ENCODE data around the gene FBXL2.
"Not testable (repeated sequence)": the region's sequence is repeated elsewhere in the genome, so short reads cannot be mapped to it uniquely, and the experiment has no call there.

FBXL2 gene

DNA sequence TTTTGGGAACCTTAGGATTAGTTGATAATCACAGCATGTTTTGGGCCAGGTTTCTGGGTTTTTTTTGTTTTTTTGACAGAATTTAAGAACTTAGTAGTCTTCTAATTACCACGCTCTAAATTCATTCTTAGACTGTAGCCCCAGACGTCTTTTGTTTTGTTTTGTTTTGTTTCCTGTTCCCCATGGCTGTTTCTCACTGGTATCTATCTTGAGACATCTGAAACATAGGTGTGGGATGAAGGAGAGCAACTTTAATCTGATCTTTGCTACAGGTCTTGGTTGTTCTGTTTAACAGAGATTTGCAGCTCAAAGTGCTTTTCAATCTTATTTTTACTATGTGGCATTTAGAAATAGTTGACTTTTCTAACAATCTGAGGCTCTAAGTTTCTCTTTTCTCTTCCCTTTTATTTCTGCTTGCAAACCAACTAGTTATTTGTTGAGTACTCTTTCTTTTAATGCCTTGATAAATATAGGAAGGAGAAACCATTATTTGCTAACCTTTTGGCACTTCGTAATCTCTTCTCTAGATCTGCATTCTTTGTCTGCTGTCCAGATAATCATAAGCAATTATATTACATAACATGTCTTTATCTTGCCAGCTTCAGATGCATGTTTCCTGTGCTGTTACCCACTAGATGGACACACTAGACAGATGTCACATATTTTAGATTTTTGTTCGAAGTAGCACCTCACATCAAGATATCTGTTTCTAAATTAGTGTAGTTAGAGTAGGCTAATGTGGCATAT lies 40.9 kb downstream of the FBXL2 start:
- no peak for DNase-seq

DNA sequence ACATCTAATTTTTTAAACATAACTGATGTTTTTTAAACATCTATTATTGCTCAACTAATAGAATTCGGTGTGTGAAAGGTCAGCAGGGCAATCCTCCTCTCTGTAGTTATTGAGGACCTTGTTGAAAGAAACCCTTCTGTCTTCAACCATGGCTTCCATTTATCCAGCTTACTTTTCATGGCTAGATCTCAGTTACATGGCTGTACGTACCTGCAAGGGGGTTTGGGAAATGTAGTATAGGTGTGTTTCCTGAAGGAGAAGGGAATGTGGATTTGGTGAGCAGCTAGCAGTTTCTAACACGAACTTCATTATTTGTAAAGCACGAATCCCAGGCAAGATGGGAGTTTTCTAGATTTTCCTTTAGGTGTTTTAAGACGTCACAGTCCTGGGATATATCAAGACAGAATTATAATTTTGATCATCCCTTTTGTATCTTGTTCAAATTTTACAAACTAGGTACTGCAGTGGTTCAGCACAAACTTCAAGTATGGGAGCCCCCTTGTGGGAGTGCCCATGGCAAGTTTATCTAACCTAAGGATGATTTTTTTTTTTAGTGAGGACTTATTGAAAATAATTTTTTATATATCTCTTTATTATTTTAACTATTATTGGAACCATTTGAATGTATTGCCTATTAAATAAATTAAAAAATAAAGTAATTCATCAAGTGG lies 41.6 kb downstream of the FBXL2 start:
- DNase-seq: no peak

DNA sequence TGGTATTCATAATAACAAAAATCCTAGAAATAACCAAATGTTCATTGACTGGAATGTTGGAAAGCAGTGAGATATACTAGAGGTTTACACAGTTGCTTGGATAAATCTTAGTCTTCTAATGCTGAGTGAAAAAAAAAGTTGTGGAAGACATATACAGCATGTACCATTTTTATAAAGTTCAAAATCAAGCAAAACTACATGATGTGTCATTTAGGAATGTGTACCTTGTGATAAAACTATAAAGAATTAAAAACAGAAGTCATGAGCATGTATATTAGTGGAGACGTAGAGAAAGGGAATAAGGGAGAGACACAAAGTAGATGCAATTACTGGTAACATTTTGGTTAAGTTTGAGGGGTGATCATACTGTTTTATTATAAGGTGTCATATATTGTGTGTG lies 45.2 kb downstream of the FBXL2 start:
- DNase-seq: no peak

DNA sequence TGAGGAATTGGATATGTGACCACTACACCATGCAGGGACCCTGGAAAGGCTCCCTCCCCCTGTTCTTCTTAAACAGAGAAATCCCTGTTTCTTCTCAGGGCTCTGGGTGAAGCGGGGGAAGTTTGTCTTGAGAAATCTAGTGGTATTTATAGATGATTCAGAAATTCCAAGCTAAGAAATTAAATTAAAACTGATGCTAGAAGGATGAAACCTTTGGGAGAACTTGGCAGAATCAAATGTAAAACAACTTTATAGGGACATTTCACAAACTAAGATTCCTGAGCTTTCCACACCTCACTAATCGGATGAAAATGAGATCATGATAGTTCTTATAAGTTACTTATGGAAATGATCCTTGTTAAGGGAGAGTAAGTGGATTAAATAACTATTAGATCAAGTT lies 54.2 kb downstream of the FBXL2 start:
- DNase-seq: no peak

DNA sequence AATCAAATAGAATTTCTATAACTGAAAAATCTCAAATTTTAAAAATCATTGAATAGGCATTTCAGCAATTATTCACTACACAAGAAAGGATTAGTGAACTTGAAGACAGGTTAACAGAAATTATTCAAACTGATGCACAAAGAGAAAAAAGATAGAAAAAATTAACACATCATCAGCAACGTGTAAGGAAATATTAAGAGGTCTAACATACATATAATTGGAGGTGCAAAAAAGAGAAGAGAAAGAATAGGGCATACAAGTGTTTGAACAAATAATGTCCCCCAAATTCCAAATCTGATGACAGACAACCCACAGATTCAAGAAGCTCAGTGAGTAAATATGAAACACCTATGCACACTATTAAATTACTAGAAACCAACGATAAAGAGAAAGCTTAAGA lies 57.1 kb downstream of the FBXL2 start:
- no peak for DNase-seq

DNA sequence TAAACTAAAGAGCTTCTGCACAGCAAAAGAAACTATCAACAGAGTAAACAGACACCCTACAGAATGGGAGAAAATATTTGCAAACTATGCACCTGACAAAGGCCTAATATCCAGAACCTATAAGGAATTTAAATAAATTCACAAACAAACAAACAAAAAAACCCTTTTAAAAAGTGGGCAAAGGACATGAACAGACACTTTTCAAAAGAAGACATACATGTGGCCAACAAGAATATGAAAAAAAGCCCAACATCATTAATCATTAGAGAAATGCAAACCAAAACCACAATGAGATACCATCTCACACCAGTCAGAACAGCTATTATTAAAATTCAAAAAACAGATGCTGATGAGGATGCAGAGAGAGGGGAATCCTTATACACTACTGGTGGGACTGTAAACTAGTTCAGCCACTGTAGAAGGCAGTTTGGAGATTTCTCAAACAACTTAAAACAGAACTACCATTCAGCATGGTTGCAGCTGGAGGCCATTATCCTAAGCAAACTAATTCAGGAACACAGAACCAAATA lies 61.8 kb downstream of the FBXL2 start:
- DNase-seq: not testable (repeated sequence)

DNA sequence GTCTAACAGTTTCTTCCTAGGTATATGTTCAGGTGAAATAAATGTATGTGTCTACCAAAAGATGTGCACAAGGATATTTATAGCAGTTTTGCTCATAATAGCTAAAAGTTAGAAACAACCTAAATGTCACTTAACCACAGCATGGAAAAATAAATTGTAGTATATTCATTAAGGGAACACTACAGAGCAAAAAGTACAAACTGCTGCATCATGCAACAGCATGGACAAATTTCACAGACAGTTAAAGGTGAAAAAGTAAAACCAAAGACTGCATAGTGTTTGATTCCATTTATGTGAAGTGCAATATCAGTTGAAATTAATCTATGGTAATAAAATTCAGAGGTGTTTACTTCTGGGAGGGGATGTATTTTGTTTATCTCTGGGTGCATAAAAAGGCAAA lies 62.5 kb downstream of the FBXL2 start:
- DNase-seq: no peak

DNA sequence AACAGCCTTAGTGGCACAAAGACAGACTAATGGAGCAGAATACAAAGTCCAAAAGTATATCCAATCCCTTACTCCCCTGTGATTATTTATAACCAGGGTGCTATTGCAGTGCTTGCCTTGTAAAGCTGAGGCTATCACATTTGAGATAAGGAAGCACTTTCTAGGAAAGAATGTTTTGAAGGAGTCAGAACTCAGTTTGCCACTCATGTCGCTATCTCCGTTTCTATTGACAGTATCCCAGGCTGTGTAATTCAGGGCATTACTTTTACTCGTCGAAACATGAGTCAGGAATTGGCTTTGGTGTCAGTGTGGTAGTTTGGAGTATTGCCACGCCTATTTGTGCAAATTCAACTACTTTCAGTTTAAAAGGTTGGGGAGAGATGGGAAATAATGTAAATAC lies 78.4 kb downstream of the FBXL2 start:
- DNase-seq: no peak

DNA sequence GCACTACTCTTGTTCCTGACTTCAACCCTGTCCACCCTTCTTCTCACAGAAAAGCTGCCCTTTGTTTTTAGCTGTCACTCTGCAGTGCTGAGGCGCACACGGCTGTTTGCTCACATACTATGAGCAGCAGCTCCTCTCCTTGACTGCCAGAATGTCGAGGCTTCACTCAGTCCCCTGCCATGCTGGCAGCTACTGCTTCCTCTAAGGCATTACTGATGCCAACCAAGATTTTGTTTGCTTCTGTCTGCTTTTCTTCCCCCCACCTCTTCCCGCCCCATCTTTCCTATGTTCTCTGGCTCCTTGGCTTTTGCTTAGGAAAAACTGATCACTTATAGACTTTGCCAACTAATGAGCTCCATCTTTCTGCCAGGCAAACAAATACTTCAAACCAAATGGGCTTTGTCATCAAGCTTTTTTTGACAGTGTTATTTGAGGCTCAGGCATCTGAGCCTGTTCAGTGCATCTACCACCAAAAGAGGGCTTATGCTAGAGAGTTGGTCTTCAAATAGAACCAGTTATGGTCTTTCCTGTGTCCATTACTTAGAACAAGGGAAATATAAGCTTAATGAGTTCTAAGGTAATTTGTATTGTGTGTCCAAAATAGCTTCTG lies 81.0 kb downstream of the FBXL2 start:
- DNase-seq: no peak

DNA sequence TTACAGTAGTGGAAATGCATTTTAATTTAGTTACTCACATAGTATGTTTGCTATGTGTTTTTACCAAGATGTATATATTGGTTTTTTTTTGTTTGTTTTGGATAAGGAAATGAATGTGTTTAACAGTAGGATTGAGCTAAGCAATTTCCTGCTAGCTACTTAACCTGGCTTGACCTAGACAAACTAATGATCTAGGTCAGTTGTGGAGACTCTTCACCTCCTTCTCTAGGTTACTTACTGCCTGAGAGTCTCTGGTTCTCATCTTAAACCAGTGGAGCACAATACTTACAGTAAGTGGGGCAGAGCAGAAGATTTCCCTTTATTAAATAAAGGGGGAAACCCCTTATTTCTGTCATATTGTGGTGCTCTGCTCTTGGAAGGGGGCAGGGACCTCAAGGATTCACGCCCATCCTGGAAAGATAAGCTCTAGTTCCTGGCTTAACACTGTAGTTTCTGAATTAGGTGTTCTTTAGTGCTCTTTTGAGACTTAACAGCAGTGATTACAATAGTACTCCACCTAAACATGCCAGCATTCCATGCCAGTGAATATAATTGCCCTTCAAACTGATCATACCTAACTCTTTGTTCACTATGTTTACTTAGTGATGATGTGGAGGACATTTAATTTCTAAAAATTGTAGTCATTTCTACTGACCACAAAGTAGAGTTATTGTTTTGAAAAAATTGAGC lies 83.0 kb downstream of the FBXL2 start:
- no peak for DNase-seq

DNA sequence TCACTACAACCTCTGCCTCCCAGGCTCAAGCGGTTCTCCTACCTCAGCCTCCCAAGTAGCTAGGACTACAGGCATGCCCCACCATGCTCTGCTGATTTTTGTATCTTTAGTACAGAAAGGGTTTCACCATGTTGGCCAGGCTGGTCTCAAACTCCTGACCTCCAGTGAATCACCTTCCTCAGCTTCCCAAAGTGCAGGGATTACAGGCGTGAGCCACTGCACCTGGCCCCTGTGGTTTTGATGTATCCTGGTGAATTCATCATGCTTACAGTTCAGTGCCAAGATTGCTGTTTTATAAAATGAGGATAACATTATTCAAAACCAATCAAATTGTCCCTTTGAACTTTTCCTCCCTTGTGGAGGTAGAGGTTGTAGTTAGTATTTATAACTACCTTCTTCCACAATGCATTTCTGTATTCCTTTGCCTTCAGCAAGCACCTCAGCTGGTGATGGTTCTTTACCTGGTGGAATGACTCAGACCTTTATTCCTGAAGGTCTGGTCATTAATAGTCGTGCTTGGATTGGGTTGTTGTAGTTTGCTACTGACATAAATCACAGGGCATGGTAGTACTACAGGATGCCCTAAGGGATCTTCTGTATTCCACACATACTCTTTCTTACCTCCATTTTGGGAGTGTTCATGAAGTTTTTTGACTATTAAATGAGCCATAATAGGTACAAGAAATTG lies 86.0 kb downstream of the FBXL2 start:
- DNase-seq: no peak

DNA sequence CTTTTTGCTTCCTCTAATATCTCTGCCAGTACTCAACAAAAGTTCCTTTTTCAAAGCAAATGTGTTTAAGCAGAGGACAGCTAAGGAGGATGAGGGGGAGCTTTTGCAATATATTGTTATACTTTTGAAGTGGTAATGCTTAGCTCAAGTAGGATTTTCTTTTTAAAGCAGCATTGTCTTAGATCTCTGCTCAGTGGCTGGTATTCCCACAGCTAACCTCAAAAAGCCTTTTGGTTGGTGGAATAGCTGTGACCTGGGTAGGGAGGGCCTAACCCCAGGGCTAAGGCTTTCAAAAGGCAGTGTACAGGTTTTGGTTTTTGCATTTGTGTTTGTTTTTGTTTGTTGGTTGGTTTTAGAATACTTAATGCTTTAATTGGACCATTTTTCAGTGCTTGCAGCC lies 86.8 kb downstream of the FBXL2 start:
- DNase-seq: no peak

DNA sequence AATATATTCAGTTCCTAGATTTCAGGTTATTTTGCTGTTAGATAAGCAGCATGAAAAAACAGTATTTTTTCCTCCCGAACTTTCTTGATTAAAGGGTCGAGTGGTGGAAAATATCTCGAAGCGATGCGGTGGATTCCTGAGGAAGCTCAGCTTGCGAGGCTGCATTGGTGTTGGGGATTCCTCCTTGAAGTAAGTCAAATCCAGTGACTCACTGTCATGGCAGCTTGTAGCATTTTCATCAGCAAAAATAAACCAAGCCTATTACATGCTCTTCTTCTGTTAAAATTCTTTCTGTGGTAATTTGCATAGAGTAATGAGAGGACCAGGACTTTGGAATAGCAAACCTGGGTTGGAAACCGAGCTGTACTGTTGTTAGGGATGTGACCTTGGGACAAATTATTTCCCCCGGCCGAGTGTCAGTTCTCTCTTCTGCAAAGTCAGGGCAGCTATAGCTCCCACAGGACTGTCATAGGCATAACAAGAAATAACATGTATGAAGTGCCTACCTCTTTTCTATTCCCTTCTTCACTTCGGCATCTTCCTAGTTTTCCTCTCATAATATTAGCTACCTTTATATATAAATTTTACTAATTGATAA lies 87.4 kb downstream of the FBXL2 start:
- no peak for DNase-seq

DNA sequence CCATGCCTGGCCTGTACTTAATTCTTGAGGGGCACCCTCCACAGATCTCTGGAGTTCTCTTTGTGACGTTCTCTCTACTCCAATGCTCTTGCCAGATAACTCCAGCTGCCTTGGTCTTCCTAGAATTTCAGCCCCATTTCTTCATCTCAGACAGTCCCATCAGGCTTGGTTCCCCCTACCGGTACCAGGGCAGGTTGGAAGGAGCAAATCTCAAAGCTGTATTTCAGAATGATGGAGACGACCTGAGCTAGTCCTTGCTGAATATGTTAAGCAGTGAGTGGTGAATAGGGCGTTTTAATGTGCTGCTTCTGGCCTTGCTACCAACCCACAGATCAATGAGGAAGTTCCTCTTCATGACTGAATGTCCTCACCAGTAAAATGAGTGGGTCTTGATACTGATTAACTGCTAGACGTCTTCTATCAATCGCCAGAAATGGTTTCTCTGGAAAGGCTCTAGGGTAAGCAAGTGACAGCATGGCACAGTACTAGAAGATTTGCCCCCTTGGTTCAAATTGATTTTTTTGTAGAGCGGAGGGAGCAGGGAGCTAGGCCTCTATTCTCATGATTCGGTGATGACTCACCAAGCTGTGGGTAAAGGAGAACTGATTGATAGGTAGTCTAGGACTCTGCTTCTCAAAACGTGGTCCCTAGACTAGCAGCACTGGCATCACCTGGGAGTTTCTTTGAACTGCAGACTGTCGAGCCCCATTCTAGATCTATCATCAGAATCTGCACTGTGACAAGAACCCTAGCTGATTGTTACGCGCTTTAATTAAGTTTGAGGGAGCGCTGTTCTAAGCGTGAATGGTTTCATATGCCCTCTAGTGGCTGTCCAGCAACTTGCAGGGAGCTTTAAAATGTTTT lies 95.2 kb downstream of the FBXL2 start:
- DNase-seq: peak; percentile 81

DNA sequence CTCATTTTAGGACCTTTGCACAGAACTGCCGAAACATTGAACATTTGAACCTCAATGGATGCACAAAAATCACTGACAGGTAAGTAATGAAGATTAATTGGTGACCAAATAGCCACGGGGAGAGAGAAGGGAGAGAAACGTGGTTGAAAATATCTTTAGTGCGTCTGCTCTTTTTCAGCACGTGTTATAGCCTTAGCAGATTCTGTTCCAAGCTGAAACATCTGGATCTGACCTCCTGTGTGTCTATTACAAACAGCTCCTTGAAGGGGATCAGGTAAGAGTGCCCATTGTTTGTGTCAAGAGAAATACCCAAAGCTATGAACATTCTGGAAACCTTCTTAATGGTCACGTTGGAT lies 95.8 kb downstream of the FBXL2 start:
- DNase-seq: no peak

DNA sequence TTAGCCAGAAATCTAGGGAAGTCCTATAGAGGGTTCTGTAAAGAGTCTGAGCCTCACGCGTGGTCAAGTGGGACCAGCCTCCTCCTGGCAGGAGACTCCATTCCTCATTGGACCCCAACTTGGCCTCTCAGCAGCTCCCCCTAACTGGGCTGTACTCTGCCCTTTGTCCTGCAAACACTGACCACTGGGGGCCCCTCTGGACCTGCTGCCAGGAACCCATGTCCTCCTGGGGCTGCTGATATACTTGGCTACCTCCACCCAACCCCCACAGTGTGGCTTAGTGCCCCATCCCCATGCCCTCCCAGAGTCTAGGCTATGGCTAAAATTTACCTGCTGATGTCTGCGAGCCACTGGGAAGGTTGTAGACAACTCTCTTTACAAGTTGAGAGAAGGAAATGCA lies 100.2 kb downstream of the FBXL2 start:
- DNase-seq: no peak

DNA sequence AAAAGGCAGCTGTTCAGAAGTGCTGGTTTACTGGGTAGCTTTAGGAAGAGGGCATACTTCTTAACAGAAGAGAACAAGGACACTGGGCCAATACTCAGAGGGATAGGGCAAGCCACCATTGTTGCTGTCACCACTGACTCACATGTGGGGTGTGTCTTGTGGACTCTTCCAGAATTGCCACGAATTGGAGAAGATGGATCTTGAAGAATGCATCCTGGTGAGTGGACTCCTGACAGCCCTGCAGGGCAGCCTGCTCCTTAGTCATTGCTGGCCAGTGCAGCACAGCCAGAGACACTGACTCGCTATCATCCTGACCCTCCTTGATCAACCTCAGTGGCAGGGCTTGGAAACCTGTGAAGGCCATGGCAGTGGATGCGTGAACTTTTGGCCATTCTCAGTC lies 100.7 kb downstream of the FBXL2 start:
- DNase-seq: no peak

DNA sequence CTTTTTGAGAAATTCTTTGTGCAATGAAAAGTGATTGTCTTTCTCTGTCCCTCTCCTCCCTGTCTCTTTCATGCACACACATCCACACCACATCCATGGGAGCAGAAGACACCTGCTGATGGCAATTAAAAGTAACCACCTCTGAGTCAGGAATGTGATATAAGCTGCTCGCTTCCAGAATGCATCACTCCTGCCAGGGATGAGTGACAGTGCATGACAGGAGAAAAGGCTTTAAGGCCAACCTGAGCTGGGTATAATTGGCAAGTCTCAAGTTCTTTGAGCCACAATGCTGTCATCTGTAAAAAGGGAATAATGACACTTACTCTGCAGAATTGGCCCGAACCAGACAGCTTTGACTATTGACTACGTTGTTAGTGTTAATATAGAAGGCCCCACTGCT lies 103.4 kb downstream of the FBXL2 start:
- DNase-seq: no peak

DNA sequence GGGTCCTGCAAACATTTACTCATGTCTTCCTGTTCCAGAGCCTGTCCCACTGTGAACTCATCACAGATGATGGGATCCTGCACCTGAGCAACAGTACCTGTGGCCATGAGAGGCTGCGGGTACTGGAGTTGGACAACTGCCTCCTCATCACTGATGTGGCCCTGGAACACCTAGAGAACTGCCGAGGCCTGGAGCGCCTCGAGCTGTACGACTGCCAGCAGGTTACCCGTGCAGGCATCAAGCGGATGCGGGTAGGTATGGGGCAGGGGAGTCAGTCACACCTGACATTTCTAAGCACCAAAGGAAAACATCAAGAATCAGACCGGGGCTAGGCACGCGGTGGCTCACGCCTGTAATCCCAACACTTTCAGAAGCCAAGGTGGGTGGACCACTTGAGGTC lies 106.7 kb downstream of the FBXL2 start:
- no peak for DNase-seq

DNA sequence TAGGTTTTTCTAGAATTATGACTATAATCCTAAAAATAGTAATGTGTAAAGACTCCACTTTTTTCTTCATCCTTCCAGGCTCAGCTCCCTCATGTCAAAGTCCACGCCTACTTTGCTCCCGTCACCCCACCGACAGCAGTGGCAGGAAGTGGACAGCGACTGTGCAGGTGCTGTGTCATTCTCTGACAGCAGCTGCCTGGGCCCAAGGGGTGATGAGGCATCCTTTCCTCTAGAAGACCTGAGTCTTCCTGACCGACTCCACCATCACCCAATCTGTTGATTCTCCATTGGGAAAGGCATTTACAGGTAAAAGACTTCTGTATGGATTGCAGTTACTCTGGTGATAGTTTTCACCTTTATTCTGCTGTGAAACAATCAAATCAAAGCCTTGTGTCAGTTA lies 108.2 kb downstream of the FBXL2 start:
- DNase-seq: no peak

DNA sequence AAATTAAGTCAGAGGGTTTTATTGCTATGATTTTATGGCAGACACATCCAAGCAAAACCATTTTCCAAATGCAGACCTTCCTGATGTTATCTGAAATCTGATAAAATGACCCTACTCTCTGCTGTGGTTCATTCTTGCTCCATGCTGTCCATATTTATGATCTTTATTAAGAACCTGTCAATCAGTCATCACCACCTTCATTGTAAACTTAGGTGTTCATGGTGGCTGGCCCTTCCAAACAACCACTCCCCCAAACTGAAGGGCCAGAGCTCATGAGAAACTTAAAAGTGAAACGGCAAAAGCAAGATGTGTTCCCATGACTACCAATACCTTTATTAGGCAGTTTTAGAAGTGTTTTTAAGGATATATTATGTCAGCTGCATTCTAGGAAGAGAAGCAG lies 109.4 kb downstream of the FBXL2 start:
- no peak for DNase-seq
